ENCODE results near the gene SLC39A2. TPM values are rescaled to one million over a fixed set of nuclear protein-coding genes. Genes with fewer than 3 reads are reported as not detected.
A peak's percentile ranks its signal among the peaks of the same experiment; 100 is the strongest.

The SLC39A2 gene
- total RNA-seq, 1 experiment from 2014 or later: not detected

GRCh38 chr14:21024585-21025370 lies 25.7 kb downstream of the SLC39A2 start, which contains the start of gene NDRG2:
NDRG2 (minus strand) TSS chr14:21025061; CDS start chr14:21023315, 1,746 bp downstream.
- H2AFZ ChIP-seq (ENCODE audit: low read length): peak within 1 kb of the TSS; percentile 61; the same call in 1 of the 2 replicates
- BruUV-seq (replicated peaks): no TSS peak
- no peaks in the 10 kb centered on the region for H3K9me3 ChIP-seq (ENCODE audit: low read length)
- H3K9me2 ChIP-seq (replicated peaks; ENCODE audit: low read length): no peaks in the 10 kb centered on the region
- no peak within 1 kb of the TSS for H3K9ac ChIP-seq (ENCODE audit: low read length)
- H3K4me2 ChIP-seq (ENCODE audit: low read length): peak within 1 kb of the TSS; percentile 79
- ChIA-PET CTCF (no interaction called here), POLR2A (ENCODE audit: unreplicated experiment) (no interaction called here)
- H3K4me3 ChIP-seq (ENCODE audit: low read length): peak within 1 kb of the TSS; percentile 58
- H3K79me2 ChIP-seq (ENCODE audit: low read length): no peaks in the 10 kb centered on the region
- peaks cover 66% of the 10 kb centered on the region for H3K27me3 ChIP-seq (ENCODE audit: low read length)
- no peaks in the 10 kb centered on the region for H4K20me1 ChIP-seq (ENCODE audit: low read length)
- TF ChIP-seq, protein P1, sequence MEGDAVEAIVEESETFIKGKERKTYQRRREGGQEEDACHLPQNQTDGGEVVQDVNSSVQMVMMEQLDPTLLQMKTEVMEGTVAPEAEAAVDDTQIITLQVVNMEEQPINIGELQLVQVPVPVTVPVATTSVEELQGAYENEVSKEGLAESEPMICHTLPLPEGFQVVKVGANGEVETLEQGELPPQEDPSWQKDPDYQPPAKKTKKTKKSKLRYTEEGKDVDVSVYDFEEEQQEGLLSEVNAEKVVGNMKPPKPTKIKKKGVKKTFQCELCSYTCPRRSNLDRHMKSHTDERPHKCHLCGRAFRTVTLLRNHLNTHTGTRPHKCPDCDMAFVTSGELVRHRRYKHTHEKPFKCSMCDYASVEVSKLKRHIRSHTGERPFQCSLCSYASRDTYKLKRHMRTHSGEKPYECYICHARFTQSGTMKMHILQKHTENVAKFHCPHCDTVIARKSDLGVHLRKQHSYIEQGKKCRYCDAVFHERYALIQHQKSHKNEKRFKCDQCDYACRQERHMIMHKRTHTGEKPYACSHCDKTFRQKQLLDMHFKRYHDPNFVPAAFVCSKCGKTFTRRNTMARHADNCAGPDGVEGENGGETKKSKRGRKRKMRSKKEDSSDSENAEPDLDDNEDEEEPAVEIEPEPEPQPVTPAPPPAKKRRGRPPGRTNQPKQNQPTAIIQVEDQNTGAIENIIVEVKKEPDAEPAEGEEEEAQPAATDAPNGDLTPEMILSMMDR (conservative IDR thresholded peaks at IDR 0.05; ENCODE audit: low read depth, low read length): no peak
- TF ChIP-seq EZH2phosphoT487 (IDR thresholded peaks at IDR 0.05; ENCODE audit: borderline replicate concordance, low read length) (no peak), EZH2 (IDR thresholded peaks at IDR 0.05; ENCODE audit: low read length, unreplicated experiment) (no peak)
- H3K4me1 ChIP-seq (ENCODE audit: insufficient read depth, low read length): 0 out of 2 replicates have a peak, but pooled peaks cover 4% of the 10 kb centered on the region
- DNase-seq: no peak
- no peak within 1 kb of the TSS for H3K27ac ChIP-seq (ENCODE audit: low read length)
- H3F3A ChIP-seq (ENCODE audit: low read length, unreplicated experiment): no peaks in the 10 kb centered on the region
- intact Hi-C loops (cut with micrococcal nuclease): no loop called here
- no peaks in the 10 kb centered on the region for H3K36me3 ChIP-seq (ENCODE audit: low read depth, low read length)
- peak; percentile 37; the same call in 1 of the 2 replicates for ATAC-seq

DNA sequence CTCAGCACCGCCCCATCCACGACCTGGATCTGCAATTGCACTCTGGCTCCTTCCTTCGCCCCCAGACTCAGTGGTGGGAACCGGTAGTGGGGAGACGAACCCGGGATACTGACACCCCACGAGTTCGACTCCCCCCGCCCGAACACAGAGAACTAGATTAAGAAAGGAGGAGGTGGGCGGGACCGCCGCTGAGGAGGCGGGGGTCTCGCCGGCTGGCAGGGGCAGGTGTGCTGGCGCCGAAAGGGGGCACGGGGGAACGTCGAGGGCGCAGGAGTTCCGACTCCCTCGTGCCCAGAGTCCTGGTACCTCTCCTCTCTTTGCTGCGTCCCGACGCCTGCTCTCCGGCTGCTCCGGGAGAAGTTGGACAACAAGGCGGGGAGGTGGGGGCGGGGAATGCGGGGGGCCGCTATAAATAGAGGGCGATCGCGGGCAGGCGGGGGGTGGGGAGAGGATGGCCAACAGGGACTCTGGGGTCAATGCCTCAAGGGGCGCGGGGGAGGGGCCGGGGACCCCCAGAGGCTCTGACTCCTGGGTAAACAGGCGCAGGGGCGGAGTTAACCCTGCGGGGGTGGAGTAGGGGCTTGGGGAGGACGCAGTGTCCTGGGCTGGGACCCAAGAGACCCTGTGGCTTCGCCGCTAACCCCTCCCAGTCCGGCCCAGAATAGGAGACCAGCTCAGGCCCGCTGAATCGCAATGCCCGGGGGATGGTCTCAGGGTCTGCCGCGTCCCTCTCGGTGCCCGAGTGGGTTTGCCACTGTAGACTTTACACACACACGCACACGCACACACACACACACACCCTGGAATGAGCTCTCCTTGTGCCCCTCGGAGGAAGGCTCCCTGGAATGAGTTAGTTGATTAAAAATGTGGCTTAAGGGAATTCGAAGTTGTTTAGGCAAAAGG lies 26.5 kb downstream of the SLC39A2 start:
- no peak overlapping the region for H3K27ac ChIP-seq (ENCODE audit: low read length)
- H3K79me2 ChIP-seq (ENCODE audit: low read length): no peaks in the 10 kb centered on the region
- H3K36me3 ChIP-seq (ENCODE audit: low read depth, low read length): no peaks in the 10 kb centered on the region
- ChIA-PET POLR2A (ENCODE audit: unreplicated experiment) (no interaction called here), CTCF (no interaction called here)
- no peaks in the 10 kb centered on the region for H3K9me2 ChIP-seq (replicated peaks; ENCODE audit: low read length)
- H4K20me1 ChIP-seq (ENCODE audit: low read length): no peaks in the 10 kb centered on the region
- peak overlapping the region; percentile 58 for H3K4me3 ChIP-seq (ENCODE audit: low read length)
- DNase-seq (no peak), ATAC-seq (no peak)
- intact Hi-C loops (cut with micrococcal nuclease): no loop called here
- peak overlapping the region; percentile 77 for H3K4me2 ChIP-seq (ENCODE audit: low read length)
- H3K9me3 ChIP-seq (ENCODE audit: low read length): no peaks in the 10 kb centered on the region
- peaks cover 70% of the 10 kb centered on the region for H3K27me3 ChIP-seq (ENCODE audit: low read length)
- no TSS peak for BruUV-seq (replicated peaks)
- H2AFZ ChIP-seq (ENCODE audit: low read length): peak overlapping the region; percentile 61; the same call in 1 of the 2 replicates
- H3K4me1 ChIP-seq (ENCODE audit: insufficient read depth, low read length): 0 out of 2 replicates have a peak, but pooled peaks cover 4% of the 10 kb centered on the region
- no peak overlapping the region for H3K9ac ChIP-seq (ENCODE audit: low read length)
- H3F3A ChIP-seq (ENCODE audit: low read length, unreplicated experiment): no peaks in the 10 kb centered on the region
- TF ChIP-seq, protein P1 (conservative IDR thresholded peaks at IDR 0.05; ENCODE audit: low read depth, low read length): no peak
- no peak for TF ChIP-seq EZH2phosphoT487 (IDR thresholded peaks at IDR 0.05; ENCODE audit: borderline replicate concordance, low read length)
- TF ChIP-seq EZH2 (IDR thresholded peaks at IDR 0.05; ENCODE audit: low read length, unreplicated experiment): no peak

All from PC-3 (cell line).